GM13976 (cell line): ENCODE data around the gene SPAG4.

Source experiments
- DNase-seq: peaks from one replicate; pipeline ENCODE4 v3.0.0; 2012; ENCODE audit warnings: low spot score
- in situ Hi-C: fragments of 300-500 bp; cut with MboI; formaldehyde crosslinking; loops from one replicate; pipeline ENCODE4 v1.12.0; 2022; ENCODE audit warnings: low sequenced_read_pairs, mixed read lengths, inconsistent platforms; ENCODE audit not compliant: unreplicated experiment
- TF ChIP-seq, protein P1 (sequence below): IDR thresholded peaks from 2 replicates; pipeline ENCODE4 v1.5.1; 2012; ENCODE audit warnings: borderline replicate concordance, mild to moderate bottlenecking; ENCODE audit not compliant: insufficient read depth; ENCODE audit errors: extremely low read depth, missing control alignments, control extremely low read depth

Gene SPAG4

DNA sequence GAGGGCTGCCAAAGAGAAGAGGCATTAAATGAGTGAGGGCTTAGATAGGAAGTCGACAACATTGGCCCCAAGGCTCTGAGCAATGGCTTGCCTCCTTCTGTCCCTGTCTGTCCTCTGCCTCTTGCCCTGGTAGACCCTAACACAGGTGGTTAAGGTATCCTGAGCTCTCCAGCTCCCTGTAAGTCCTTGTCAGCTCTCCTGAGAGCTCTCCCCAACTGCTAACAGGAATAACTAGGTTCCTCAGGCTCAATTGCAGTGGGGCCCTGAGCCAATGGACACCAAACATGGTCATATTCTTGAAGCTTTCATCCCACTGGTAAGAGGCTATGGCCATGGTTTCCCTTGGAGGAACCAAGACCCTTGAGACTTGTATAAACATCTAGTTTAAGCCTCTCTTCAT is 54.1 kb downstream of the SPAG4 start:
- TF ChIP-seq, protein P1, sequence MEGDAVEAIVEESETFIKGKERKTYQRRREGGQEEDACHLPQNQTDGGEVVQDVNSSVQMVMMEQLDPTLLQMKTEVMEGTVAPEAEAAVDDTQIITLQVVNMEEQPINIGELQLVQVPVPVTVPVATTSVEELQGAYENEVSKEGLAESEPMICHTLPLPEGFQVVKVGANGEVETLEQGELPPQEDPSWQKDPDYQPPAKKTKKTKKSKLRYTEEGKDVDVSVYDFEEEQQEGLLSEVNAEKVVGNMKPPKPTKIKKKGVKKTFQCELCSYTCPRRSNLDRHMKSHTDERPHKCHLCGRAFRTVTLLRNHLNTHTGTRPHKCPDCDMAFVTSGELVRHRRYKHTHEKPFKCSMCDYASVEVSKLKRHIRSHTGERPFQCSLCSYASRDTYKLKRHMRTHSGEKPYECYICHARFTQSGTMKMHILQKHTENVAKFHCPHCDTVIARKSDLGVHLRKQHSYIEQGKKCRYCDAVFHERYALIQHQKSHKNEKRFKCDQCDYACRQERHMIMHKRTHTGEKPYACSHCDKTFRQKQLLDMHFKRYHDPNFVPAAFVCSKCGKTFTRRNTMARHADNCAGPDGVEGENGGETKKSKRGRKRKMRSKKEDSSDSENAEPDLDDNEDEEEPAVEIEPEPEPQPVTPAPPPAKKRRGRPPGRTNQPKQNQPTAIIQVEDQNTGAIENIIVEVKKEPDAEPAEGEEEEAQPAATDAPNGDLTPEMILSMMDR, result no peak
- no peak for DNase-seq
- in situ Hi-C loops, result no loop called here
